ENCODE data around the gene RPRD2.

RPRD2 gene

GRCh38 chr1:150322310-150322709 is 41.6 kb upstream of the RPRD2 start:
- no peaks in the 10 kb centered on the region for H3F3A ChIP-seq (ENCODE audit: control insufficient read depth, insufficient read depth)
- H3K9me2 ChIP-seq (replicated peaks; ENCODE audit: control insufficient read depth, low read length): no peaks in the 10 kb centered on the region
- peaks cover 52% of the 10 kb centered on the region for H3K79me2 ChIP-seq (ENCODE audit: control insufficient read depth, low read length)
- H3K4me1 ChIP-seq (ENCODE audit: control insufficient read depth, low read length): peaks cover 12% of the 10 kb centered on the region
- TF ChIP-seq CTCF (IDR thresholded peaks at IDR 0.05; ENCODE audit: low read depth, low read length, poor library complexity, severe bottlenecking) (no peak), EZH2phosphoT487 (IDR thresholded peaks at IDR 0.05; ENCODE audit: borderline replicate concordance, low read length) (no peak)
- peaks cover 52% of the 10 kb centered on the region for H3K36me3 ChIP-seq (ENCODE audit: control insufficient read depth, low read length)
- H3K27ac ChIP-seq (ENCODE audit: low read depth, low read length): no peak overlapping the region
- no peaks in the 10 kb centered on the region for H3K9me3 ChIP-seq (ENCODE audit: control insufficient read depth, insufficient read depth, low read length)
- 0 out of 2 replicates have a peak, but pooled peaks cover 4% of the 10 kb centered on the region for H4K20me1 ChIP-seq (ENCODE audit: control insufficient read depth, insufficient read depth, low read depth, low read length)
- H3K27me3 ChIP-seq (ENCODE audit: control insufficient read depth, low read length): no peaks in the 10 kb centered on the region
- peak overlapping the region; percentile 69 for H3K4me2 ChIP-seq (ENCODE audit: low read length)
- H3K4me3 ChIP-seq (ENCODE audit: low read length): peak overlapping the region; percentile 99

DNA sequence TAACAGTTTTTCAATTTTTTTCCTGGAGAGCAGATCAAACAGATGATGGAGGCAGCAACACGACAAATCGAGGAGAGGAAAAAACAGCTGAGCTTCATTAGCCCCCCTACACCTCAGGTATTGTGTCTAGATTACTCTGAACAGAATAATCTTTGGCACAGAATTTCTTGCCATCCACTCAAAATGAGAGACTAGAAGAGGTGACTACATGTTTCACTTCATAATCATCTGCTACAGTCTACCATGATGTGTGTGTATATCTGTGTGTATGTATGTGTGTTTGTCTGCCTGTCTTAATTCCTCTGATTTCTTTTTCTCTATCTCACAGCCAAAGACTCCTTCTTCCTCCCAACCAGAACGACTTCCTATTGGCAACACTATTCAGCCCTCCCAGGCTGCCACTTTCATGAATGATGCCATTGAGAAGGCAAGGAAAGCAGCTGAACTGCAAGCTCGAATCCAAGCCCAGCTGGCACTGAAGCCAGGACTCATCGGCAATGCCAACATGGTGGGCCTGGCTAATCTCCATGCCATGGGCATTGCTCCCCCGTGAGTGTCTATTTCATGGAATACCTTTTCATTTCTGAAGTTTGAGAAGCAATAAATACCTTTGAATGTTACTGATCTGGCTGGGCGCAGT is 31.2 kb upstream of the RPRD2 start:
- H3K9me3 ChIP-seq (ENCODE audit: control insufficient read depth, insufficient read depth, low read length): no peaks in the 10 kb centered on the region
- no peaks in the 10 kb centered on the region for H3K27me3 ChIP-seq (ENCODE audit: control insufficient read depth, low read length)
- peaks cover 8% of the 10 kb centered on the region for H3K79me2 ChIP-seq (ENCODE audit: control insufficient read depth, low read length)
- H3K27ac ChIP-seq (ENCODE audit: low read depth, low read length): no peak overlapping the region
- H3F3A ChIP-seq (ENCODE audit: control insufficient read depth, insufficient read depth): no peaks in the 10 kb centered on the region
- H4K20me1 ChIP-seq (ENCODE audit: control insufficient read depth, insufficient read depth, low read depth, low read length): no peaks in the 10 kb centered on the region
- no peaks in the 10 kb centered on the region for H3K4me1 ChIP-seq (ENCODE audit: control insufficient read depth, low read length)
- H3K4me3 ChIP-seq (ENCODE audit: low read length): no peak overlapping the region
- no peak for TF ChIP-seq CTCF (IDR thresholded peaks at IDR 0.05; ENCODE audit: low read depth, low read length, poor library complexity, severe bottlenecking)
- no peak for TF ChIP-seq EZH2phosphoT487 (IDR thresholded peaks at IDR 0.05; ENCODE audit: borderline replicate concordance, low read length)
- no peak overlapping the region for H3K4me2 ChIP-seq (ENCODE audit: low read length)
- no peaks in the 10 kb centered on the region for H3K9me2 ChIP-seq (replicated peaks; ENCODE audit: control insufficient read depth, low read length)
- H3K36me3 ChIP-seq (ENCODE audit: control insufficient read depth, low read length): peaks cover 83% of the 10 kb centered on the region

DNA sequence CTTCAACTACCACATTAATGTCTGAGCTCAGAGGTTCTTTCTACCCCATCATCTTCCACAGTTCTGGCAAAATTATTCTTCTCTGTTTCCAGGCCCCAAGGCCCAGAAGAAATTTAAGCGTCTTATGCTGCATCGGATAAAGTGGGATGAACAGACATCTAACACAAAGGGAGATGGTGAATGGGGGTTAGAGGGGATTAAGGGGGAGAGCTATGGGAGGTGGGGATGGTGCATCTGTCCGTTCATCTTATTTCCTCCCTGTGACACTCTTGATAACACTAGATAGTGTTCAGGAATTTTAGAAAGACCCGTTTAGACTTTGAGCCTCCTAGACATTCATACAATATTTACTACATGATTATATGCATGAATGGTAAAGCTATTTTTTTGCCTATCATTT is 17.6 kb upstream of the RPRD2 start:
- H3K27ac ChIP-seq (ENCODE audit: low read depth, low read length): no peak overlapping the region
- no peak overlapping the region for H3K4me2 ChIP-seq (ENCODE audit: low read length)
- H4K20me1 ChIP-seq (ENCODE audit: control insufficient read depth, insufficient read depth, low read depth, low read length): no peaks in the 10 kb centered on the region
- no peaks in the 10 kb centered on the region for H3K79me2 ChIP-seq (ENCODE audit: control insufficient read depth, low read length)
- no peaks in the 10 kb centered on the region for H3K4me1 ChIP-seq (ENCODE audit: control insufficient read depth, low read length)
- H3F3A ChIP-seq (ENCODE audit: control insufficient read depth, insufficient read depth): no peaks in the 10 kb centered on the region
- no peak for TF ChIP-seq EZH2phosphoT487 (IDR thresholded peaks at IDR 0.05; ENCODE audit: borderline replicate concordance, low read length)
- no peak for TF ChIP-seq CTCF (IDR thresholded peaks at IDR 0.05; ENCODE audit: low read depth, low read length, poor library complexity, severe bottlenecking)
- H3K9me2 ChIP-seq (replicated peaks; ENCODE audit: control insufficient read depth, low read length): no peaks in the 10 kb centered on the region
- H3K4me3 ChIP-seq (ENCODE audit: low read length): no peak overlapping the region
- no peaks in the 10 kb centered on the region for H3K27me3 ChIP-seq (ENCODE audit: control insufficient read depth, low read length)
- H3K36me3 ChIP-seq (ENCODE audit: control insufficient read depth, low read length): peaks cover 80% of the 10 kb centered on the region
- H3K9me3 ChIP-seq (ENCODE audit: control insufficient read depth, insufficient read depth, low read length): no peaks in the 10 kb centered on the region

Measured in DOHH2 (cell line).